NCI-H446 (cell line): Measurements from ENCODE around the gene BCLAF3.

Experiments used
- DNase-seq, 2 experiments: peaks; one replicate each; lab custom pipeline; 2025; lab: John Stamatoyannopoulos, UW

BCLAF3 gene

DNA sequence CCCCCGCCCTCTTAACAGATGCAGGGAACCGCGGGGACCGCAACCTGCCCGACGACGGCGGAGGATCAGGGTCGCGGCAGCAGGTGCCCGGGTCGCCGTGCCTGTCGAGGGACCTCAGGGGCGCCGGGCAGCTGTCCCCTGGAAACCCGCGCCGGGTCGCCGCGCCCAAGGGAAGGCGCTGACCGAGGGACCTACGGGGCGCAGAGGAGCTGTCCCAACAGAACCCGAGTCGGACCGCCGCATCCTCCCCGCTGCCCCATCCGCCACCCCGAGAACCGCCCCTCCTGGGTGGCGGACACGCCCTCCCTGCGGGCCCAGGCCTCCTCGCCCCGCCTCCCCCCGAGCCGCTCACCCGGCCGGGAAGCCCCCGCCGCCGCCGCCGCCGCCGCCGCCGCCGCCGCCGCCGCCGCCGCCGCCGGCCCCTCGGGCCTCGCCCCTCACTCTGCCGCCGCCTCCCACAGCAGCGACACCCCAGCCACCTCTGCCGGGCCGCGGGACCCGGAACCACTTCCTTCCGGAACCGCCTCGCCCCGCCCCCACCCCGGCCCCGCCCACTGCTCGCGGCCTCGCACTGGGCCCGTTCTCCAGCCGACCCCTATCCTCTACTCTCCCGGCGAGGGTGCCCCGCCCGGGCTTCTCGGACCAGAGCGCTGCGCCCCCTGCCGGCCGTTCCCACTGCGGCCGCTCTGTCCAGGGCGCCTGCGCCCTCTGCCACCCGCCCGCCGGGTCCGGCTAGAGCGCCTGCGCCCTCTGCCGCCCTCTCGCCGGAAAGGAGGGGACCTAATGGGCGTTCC is at the start of gene BCLAF3:
Gene BCLAF3, minus strand, starts transcription at position 506 of the 794 bp plus-strand sequence. CDS start 20,797 bp downstream, outside the sequence.
- DNase-seq = peak; percentile 14 to 90

DNA sequence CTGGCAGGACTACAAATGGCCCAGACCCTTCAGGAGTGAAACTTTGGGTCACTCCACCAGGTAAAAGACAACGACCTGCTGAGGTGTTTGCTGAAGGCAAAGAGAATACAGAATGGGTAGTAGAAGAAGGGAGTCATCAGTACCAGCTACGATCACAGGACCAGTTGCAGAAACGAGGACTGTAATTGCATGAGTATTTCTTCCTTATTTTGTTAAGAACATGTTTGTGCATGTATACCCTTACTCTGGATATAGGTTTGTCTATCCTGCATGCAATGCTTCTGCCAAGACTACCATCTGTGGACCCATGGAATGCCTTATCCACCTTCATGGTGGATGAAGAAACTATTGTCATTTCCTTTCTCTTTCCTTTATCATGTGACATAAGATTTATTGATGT is 48.1 kb upstream of the BCLAF3 start:
- no peak for DNase-seq

DNA sequence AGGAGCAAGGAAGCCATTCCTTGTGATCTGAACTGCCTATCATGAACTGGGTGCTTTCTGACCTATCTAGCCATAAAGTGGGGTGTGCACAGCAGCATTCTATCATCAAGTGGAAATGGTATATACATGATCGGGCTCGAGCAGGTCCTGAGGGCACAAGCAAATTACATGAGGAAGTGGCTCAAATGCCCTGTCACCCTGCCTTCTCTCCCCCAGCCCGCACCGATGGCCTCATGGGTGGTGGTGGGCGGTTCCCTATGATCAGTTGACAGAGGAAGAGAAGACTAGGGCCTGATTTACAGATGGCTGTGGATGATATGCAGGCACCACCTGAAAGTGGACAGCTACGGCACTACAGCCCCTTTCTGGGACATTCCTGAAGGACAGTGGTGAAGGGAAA is 46.3 kb upstream of the BCLAF3 start:
- DNase-seq = no peak

DNA sequence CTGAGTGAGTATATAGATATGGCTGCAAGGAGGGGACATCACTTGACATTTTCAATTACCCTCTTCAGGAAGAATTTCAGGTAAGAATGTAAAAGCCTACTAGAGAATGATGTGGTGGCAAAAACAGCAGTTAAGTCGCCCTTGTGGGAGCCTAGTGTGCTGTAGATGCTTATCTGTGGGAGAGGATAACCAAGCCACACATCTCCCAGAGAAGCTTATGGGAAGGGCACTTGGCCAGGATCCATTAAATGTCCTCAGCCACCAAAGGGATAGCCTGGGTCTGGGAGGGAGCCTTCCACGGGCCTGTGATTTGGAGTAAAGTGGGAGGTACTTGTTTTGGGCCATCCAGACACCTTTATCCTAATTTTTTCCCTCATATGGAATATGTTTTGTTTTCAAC is 41.3 kb upstream of the BCLAF3 start:
- DNase-seq = no peak

DNA sequence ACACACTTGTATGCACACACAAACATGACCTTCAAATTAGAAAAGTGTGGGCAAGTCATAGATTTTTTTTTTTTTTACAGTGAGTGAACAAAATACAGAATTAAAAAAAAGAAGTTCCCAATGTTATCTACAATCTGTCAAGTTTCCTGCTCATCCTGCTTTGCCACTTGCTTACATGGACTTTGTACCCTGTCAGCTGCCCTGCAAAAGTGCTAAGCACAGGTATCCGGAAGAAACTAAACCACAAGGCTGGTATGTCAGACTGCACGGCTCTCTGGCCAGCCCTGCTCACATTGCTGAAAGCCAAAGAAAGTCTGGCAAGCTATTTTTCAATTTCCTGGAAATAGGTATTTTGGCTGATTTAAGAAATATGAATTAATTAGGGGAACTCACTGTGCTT is 38.9 kb upstream of the BCLAF3 start:
- no peak for DNase-seq

DNA sequence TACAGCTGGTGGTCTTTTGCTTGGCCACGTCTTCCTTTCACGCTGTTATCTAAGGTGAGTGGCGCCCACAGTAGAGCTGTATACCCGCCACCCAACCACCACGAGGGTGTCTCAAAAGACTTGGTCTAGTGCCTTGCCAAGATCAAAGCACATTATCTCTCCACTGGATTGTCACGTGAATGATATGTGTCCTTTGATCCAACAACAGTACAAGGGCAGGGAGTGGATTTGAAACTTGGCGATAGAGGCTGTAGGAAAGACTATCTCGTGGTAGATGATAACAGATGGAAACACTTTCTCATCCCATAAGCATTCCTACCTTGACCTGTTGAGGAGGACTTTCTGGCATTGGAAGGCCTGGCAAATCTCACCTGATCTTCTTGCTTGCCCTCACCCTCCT is 37.7 kb upstream of the BCLAF3 start:
- no peak for DNase-seq

DNA sequence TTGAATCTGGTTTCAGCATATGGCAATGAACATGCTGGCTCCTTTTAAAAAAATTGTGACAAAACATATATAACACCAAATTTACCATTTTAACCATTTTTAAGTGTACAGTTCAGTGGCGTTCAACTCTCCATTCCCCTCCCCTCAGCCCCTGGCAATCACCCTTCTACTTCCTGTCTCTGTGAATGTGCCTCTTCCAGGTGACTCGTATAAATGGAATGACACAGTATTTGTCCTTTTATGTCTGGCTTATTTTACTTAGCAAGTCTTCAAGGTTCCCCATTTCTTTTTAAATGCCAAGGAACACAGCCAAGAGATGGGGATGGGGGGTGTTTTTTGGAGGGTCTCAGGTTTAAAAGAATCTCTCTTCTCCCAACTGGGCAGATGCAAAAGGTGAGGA is 35.4 kb upstream of the BCLAF3 start:
- no peak for DNase-seq

DNA sequence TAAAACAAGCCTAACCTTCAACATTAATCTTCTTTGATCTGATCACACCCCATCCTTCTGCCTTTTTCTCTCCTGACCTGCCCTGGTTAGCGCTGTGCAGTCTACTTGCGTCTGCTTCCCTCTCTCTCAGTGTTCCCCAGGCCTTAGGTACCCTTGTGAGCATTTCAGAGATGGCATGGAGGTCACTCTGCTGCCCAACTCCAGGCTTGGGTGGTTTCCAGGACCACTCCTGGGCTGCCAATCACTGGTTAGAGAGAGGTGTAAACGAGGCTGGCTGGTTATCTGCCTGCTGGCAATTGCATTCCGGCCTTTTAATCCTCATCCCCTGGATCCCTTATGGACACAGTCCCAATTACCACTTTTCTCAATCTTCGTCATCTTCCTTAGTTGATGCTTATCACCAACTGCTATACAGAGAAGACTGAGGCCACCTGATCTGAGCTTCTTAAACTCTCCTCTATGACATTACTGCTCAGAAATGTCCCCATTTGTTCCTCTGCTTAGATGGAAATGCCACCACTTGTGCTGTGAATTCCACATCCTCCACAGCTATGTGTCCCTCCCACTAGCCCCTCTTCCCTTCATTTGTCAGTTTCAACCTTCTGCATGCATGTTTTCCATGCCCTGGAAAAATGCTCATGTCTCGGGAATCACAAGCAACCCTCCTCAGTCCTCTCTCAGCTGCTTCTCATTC is 29.0 kb upstream of the BCLAF3 start:
- DNase-seq = no peak

DNA sequence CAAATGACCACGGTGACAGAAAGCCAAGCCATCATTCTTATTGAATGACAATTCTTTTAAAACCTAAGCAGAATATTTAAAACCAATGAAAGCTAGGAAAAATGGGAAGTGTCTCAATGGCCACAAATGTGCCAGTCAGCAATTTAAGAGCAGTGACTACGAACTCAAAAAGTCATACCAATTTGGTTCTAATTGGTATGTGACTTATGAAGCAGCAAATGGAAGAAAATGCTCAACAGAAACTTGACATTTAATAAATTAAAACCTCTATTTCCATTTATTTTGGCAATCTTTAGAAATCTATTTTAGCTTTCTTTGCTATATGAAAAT is 25.7 kb upstream of the BCLAF3 start:
- no peak for DNase-seq

DNA sequence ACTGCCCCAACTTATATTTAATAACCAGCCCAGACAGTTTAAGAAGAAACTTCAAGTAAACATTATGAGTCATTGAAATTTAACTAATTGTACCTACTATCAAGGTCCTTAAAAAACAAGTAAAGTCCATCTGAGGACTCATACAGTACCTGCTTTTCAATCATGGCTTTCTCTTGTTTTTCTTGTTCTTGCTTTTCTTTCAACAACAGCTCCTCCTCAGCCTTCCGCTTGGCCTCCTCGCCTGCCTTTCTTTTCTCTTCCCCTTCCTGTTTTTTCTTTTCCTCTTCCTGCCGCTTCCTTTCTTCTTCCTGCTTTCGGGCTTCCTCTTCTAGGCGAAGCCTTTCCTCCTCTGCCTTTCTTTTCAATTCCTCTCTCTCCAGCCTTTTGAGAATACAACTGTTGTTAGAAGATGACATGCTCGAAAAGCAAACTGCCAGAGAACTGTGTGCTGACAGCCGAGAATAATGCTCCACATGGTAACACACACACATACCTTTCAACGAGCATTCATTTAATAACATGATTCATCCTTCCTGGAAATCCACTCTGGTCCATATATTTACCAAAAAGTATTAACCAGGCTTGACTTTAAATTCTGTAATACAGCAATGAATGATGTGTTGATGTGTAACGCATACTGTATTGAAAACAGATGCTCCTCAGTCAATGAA is 25.2 kb upstream of the BCLAF3 start:
- no peak for DNase-seq

DNA sequence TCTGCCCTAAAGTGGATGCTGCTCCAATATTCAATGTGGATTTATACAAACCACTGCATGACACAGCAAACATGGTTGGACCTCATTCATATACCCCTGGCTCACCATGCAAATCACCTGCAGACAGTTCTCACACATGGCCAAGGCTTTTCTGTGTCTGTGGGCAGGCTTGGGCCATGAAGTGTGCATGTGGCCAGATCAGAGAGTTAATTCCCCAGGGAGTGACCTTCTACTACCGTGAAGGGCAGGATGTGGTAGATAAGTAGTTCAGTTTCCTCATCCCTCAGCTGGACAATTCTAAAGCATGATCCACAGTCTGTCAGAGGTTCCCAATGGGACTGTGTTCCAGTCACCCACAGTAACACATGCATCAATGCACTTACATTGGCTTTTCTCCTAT is 24.6 kb upstream of the BCLAF3 start:
- no peak for DNase-seq

DNA sequence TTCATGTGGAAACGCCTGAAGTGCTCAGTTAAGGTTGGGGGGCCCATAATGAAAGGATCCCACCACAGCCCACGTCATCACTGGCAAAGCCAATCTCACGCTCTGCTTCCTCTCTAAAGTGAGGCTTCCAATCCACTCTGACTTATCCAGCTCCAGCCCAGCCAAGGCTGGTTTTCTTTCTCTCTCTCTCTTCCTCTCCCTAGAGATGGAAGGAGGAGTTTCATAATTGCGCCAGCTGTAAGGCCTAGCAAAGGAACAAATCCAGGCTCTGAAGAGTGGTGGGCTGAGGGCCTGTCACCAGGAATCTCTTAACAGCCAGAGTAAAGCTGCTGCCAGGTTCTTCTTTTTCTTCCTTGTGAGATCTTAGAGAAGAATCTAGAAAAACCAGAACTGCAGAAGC is 20.7 kb upstream of the BCLAF3 start:
- no peak for DNase-seq

DNA sequence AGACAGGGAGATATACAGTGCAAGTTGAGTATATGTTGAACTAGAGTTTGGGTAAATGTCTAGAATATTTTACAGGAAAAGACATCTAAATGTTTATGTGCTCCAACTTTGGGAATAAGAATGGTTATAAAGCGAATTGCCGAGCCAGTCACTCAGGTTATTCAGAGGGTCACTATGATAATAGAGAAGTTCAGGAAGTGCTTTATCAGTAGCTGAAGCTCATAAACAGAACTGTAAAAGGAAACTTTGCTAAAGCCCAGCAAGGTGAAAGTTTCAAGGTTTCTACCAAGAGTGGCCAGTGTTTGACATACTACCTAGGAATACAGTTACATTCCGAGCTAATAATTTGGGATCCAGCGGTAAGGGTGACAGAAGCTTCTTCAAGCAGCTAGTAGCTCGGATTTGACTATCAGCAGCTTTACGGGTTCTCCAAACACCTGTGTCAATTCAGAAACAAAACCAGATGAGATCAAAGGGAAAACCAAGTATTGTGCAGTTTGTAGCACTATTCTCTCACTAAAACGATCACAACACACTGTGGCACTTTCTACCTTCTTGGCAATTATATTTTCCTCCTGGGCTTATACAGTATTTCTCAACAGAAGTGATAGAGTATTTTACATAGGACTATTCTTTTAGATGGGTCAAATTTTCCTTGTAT is 17.2 kb upstream of the BCLAF3 start:
- DNase-seq = no peak

DNA sequence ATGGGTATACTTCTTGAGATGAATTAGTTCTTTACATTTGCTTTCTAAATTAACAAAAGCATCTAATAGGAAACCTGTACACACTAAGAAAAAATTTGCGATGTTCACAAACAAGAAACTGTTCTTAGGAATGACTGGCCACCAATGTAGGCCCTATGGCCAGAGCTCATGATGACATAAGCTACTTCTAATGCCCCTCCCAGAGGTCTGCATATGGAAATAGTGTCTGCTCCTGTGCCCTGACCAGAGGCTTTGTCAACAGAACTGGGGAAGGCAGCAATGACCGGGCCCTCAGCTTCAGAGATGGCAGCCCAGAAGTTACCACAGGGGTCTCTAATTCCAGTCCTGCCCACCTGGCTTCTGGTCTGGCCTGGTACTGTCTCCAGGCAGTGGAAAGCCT is 15.0 kb upstream of the BCLAF3 start:
- no peak for DNase-seq

DNA sequence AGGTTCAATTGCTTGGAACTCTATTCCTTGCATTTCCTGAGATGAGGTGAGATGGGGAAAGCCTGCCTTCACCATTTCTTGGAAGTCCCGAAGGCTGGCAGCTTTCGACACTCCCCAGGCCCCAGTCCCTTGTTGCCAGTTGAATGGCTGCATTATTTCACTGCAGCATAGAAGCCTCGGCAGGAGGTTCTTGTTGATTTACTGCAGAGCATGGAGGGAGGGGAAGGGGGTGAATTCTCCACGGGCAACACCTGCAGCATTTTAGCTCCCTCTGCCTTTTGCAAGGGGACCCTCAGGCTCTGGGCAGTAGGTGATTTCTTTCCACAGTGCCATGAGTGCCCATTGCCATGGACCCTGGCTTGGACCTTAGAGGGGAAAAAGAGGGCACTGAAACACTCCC is 10.7 kb upstream of the BCLAF3 start:
- DNase-seq = no peak

DNA sequence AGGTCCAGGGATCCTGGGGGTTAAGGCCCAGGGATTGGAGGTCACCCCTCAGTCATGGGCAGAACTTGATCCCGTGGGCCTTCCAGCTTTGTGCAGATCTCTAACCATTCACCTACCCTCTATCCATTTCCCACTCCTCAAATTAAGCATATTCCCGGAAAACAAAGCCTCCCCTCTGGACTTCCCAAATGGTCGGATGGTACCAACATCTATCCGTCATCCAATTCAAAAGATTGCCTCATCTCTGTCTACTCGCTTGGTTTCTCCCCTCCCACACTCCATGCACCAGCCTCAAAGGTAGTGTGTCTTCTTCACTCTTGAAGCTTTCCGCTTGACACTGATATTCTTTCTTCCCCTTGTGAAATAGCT is 473 bp upstream of the BCLAF3 start:
- no peak for DNase-seq

DNA sequence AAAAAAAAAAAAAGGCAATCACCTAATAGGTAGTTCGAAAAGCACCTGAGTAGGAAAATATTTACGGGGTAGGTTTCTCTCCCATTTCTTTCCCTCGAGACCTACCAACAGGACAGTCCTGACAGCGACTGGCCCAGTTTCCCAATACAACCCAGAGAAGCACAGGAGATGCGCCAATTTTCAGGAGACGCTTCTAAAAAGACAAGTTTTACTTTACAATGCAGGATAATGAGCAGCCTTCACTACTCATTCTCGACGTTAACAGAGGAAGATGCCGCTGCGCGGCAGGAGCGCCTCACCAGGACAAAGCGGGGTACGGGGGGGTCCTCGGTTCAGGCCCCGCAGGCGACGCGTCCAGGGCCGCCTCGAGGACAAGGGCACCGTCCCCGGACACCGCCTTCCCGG is 708 bp downstream of the BCLAF3 start:
- DNase-seq = no peak

DNA sequence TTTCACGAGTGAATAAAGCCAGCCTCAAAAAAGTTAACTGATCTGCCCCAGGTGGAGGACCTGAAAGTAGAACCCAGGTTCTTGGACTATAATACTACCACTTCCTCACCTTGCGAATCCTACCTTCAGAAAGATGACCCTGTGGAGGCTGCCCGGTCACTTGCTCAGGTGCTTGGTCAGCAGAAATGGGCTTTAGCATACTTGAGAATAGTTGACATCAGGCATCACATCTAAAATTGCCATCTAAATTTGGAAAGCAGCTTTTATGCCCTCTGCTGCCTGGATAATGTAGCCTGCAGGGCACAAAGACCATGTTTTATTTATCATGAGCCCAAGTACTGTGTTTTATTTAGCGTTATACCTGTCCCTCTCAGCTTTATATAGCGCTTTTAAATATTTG is 3.0 kb downstream of the BCLAF3 start:
- DNase-seq = no peak

DNA sequence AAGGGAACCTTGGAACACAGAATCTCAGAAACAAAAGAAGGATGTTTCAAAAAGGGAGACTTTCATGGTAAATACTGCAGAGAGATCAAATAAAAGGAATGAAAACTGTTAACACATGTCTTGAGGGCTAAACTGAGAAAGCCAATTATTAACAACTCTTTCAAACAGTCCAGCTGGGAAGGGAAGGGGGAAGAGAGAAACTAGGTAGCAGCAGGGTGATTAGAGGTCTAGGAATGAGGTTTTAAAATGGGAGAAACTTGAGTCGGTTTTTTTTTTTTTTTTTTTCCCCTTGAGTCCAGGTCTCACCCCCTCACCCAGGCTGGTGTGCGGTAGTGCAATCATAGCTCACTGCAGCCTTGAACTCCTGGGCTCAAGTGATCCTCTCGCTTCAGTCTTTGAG is 4.3 kb downstream of the BCLAF3 start:
- DNase-seq = no peak

DNA sequence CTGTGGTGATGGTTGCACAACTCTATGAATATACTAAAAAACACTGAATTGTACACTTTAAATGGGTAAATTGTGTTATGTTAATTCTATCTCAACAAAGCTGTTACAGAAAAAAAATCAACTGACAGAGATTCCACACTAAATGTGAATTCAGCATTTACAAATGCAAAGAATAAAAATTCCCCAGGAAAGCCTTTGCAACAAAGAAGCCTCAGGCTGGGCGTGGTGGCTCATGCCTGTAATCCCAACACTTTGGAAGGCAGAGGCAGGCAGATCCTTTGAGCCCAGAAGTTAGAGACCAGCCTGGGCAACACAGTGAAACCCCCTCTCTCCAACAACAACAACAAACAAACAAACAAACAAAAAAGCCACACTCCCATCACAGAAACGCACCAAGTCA is 8.9 kb downstream of the BCLAF3 start:
- DNase-seq = no peak

DNA sequence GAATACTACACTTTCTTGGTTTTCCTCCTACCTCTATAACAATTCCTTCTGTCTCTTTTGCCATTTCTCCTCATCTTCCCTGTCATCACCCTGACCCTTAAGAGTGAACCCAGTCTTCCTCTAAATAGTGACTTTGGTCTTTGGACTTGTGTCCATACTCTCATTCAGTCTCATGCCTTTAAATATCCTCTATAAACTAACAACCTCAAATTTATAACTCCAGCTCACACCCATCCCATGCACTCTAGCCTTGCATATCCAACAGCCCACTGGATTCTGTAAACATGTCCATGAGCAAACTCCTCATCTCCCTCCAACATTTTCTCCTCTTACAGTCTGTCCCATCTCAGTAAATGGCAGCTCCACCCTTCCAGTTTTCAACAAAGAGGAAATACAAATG is 15.0 kb downstream of the BCLAF3 start:
- no peak for DNase-seq

DNA sequence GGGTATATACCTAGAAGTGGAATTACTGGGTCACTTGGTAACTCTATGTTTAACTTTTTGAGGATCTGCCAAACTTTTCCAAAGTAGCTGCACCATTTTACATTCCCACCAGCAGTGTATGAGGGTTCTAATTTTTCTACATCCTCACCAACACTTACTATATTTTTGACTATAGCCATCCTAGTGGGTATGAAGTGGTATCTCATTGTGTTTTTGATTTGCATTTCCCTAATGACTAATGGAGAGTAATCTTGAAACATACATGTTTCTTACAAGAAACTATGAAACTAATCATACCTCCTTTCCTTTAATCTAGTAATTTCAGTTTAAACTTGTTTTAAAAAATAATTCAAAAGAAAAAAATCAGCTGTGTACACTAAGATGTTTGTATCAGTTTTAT is 17.9 kb downstream of the BCLAF3 start:
- no peak for DNase-seq

DNA sequence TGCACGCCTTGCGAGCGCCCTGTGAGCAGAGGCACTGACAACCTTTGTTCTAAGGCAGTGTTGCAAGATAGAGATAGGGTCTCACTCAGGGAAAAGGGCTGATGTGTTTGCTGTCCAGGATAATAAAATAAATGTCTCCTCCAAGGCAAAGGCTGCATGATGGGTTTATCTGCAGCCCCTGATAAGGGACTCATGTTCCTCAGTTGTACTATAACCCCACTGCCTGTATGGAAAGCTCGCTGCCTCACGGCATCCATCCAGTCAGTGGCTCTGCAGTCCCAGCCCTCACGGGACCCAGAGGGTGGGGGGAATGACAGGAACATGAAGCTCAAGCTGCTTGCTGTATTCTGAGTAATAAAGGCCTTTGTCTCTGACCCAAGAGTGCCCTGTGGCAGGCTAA is 22.6 kb downstream of the BCLAF3 start:
- no peak for DNase-seq
